Amniotic stem cell (primary cell): ENCODE results near the gene LY86.
A peak's percentile ranks its signal among the peaks of the same experiment; 100 is the strongest.

Source experiments
- DNase-seq: peaks from one replicate; lab custom pipeline; 2025; lab: John Stamatoyannopoulos, UW

Gene LY86

DNA sequence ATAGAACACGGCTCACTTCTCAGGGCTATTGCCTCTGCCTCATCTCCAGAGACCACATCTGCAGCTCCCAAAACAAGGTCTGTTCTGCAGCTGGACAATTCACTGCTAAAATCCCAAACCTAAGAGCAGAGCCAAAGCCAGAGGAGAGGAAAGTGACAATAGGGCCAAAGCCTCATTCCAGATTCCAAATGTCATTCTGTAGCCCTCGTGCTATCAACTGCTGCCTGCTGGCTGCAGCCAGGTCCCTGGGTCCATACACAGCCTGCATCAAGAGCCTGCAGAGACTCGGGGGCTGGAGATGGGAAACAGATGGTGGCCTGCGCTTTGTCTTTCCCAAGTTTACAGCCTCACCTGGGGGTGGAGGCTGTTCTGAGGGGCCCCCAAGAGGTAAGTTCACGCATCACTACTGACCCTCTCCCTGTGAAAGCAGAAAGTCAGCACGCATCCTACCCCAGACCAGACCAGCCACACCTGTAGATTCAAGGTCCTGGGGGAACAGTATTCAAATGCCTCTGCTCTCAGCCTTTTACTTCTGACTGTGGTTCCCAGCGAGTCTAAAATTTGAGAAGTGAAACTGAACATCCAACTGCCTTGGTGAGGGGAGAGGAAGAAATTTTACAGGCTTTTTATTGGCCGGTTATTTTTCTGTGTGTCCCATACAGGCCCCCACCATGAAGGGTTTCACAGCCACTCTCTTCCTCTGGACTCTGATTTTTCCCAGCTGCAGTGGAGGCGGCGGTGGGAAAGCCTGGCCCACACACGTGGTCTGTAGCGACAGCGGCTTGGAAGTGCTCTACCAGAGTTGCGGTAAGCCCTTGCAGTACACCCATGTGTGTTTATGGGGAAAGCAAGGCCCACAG lies at the start of gene LY86:
Gene LY86, plus strand, starts transcription at position 657 of the 860 bp plus-strand sequence. Its CDS starts 15 bp downstream, at position 672.
- DNase-seq = no peak

DNA sequence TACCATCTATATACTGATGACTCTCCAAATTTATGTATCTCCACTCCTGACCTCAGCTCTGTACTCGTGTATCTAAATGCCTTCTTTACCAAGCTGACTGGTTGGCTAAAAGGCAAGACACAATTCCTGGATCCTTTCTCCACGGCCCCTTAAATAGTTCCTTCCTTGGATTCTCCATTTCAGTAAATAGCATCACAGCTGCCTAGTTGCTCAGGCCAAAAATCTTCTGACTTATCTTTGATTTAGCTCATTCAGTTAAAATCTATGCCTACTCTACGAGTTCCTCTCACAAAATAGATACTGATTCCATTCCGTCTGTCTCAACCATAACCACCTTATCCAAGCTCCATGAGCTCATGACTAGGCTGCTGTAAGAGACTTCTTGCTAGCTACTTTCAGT lies 49.5 kb upstream of the LY86 start:
- DNase-seq = no peak

DNA sequence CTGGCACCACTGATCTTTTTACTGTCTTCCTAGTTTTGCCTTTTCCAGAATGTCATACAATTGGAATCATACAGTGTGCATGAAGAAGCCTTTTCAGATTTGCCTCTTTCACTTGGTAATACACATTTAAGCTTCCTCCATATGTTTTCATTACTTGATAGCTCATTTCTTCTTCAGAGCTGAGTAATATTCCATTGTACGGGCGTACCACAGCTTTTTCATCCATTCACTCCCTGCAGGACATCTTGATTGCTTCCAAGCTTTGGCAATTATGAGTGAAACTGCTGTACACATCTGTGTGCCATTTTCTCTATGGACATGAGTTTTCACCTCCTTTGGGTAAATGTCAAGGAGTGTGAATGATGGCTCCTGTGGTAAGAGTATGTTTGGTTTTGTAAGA lies 46.2 kb upstream of the LY86 start:
- no peak for DNase-seq

DNA sequence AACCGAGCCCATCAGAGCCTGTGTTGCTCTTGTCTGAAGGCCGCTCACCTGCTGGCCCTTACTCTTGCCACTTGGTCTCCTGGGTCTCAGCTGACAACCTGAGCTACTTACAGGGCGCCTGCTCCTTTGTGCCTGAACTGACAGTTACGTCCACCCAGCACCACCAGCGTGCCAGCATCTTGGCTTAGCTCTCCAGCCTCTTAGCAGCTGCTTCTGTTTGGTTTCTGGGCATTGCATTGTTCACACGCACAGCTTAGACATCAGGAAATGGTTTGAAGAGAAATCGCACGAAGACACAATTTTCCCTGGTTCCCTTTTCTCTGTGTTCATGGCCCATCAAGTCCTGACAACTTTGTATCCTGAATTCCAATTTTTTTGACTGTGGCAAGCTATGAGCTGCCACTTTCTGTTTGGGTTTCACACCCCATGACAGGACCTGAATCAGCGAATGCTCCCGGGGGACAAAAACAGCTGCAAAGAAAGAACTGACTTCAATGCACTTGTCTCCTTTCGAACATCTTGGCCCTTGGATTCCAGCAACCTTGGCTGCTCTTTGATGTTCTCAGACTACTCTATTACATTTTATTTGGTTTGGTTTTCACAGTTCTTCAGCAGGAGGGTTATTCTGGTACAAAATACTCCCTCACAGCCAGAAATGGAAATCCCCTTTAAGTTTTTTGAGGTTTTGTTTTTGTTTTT lies 45.2 kb upstream of the LY86 start:
- DNase-seq = no peak

DNA sequence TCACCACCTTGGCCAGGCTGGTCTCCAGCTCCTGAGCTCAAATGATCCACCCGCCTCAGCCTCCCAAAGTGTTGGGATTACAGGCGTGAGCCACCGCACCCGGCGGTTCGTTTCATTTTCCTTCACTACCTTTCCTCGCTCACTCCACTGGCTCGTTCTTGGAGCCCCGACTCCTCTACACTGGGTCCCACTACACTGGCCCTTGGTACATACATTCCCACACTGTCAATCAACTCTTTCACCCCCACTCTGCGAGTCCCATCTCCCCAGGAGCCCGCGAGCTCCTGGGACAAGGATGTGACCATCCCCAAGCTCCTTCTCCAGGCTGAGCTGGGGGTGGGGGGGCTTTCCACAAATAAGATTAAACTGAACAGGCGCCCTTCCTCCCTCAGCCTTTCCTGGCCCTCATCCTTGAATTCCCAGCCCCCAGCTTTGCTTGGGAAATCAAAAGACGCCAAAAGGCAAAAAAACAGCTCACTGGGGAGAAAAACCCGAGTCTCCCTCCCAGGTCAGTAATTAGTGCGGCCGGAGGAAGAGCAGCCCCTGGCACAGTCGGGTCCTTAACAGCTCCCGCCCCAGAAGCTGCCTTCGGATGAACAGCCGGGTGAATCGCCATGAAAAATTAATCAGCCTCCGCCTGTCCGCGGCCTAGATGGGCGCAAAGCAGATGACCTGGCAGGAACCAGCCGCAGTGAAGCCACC lies 42.8 kb upstream of the LY86 start:
- no peak for DNase-seq

DNA sequence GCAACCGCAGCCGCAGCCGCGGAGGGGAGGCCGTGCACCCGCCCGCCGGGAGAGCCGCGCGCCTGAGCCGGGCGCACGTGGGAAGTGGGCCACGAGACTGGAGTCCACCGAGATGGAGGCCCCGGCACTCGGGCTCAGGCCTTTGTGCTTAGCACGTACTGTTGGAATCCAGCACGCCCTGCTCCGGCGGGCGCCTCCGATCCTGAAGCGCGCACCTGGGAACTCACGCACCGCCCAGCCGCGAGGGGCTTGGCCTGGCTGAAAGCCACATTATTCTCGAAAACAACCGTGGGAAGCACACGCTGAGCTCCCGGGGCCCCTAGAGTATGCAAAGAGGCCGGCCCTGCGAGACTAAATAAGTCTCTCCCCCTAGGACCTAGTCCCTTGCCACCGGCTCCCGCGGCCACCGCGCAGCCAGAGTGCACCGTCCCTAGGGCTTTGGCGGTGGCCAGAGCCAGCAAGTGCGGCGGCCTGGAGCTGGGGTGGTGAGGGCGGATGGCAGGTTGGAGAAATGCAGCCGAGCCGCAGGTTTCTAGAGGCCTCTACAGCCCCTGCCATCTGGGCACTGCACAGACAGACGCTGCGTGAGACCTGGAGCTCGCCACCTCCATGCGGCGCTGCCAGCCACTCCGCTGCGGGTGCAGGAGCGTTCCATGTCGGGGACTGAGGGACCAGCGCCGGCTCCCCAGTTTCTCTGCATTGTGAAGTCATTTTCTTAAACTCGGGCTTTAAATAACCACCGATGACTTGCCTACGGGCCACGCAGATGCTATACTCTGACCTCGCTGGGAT lies 42.0 kb upstream of the LY86 start:
- DNase-seq = no peak

DNA sequence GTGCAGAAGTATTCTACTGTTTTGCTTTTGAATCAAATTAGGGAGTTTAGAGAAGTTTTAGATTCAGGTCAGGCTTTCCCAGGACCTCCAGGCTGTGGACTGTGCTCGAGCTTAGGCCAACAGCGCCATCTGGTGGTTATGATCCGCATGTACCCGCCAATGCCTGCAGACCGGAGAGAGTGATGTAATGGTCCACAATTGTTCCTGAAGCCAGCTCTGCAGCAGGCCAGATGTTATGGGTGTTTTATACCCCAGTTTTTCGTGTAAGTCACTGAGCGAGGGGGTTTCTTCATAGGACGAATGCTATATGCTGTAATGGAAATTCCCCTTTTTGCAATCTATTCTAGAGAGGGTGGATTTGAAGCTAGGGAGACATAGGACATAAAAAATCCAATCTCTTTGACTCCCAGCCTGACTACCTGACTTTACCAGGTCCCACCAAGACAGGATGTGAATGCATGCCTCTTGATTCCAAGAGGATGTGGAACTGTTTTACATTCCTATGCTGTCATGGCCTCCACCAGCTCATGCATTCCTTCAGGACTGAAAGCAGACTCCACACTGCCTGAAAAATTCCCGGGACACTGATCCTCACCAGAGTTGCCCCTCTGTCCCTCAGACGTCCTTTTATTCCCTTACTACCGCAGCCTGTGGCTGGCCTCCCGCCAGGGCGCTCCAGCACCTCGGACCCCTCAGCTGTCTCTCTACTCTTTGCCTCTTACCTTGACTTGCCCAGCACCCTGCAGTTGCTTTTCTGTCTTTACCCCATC lies 41.2 kb upstream of the LY86 start:
- DNase-seq = peak; percentile 51

DNA sequence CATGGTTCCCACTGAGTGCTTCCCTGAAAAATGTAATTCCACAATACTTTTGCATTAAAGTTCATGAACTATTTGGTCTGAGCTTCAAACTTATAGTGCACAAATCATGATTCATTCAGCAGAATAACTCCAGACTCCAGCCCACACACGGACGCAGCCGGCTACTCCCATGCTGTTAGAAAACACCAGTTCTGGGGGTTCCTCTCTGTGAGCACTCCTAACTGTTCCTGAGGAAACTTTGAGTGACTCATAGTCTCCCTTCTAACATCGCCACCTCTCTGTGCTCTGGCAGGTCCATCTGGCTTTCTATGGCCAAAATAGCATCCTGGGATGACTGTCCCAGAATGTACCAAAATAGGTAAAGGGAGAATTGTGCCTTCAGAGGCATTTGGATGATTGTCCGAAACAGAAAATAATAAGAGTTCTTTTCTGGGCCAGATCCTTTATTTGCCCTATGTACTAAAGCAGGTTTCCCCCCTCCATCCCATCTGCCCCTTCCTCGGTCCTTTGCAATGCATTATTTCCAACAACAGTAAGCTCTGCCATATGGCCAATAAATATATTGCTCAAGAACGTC lies 32.3 kb upstream of the LY86 start:
- DNase-seq = no peak

DNA sequence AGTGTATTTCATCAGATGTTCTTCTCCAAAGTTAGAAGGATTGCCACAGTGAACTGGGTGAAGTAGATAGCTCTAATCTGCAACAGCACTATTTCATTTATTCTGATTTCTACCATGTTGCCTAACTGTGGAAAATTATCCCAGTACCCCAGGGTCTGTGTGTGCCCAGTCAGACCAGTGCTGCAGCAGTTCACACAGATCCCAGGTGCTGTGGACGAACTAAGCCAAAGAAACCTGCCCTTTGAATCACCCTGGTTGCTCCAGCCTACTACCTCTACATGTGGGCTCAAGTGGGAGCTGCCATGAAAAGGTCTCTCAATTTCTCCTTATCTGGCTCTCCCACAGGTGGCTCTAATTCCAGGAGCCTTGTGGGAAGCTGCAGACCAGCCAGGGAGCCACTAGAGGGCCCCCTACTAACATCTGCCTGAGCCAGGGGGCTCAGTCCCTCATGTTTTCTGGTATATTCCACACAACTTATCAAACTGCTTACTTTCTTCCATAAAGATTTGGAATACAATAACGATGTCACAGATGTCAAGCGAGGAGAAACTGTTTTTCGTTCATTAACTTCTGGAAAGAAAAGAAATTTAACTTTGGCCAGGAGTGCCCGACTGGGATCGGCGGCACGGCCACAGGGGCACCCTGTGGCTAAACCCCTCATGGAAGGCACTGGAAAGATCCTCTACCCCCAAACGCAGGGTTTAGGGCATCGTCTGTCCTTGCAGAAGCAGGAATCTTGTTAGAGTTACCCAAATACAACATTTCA lies 31.6 kb upstream of the LY86 start:
- DNase-seq = no peak

DNA sequence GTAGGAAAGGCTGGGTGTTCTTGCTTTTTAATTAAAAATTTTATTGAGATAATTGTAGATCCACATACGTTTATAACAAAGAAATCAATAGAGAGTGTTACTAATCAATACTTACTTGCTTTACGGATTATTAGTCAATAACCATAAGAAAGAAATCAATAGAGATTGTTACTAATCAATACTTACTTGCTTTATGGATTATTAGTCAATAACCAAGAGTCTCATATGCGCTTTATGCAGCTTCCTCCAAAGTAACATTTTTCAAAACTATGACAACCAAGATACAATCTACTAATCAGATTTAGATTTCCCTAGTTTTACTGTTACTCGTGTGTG lies 31.0 kb upstream of the LY86 start:
- no peak for DNase-seq

DNA sequence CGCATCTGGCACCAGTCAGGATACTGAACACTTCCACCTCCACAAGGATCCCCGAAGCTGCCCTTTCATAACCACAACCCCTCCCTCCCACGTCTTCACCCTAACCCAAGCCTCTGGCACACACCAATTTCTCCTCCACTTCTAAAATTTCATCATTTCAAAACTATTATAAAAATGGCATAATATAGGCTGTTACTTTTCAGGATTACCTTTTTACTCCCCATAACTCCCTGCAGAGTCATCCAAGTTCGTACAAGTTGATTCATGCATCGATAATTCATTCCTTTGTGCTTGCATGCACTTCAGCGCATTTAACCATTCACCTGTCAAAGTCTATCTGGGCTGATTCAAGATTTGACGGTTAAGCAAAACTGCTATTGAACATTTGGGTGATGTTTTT lies 30.6 kb upstream of the LY86 start:
- no peak for DNase-seq

DNA sequence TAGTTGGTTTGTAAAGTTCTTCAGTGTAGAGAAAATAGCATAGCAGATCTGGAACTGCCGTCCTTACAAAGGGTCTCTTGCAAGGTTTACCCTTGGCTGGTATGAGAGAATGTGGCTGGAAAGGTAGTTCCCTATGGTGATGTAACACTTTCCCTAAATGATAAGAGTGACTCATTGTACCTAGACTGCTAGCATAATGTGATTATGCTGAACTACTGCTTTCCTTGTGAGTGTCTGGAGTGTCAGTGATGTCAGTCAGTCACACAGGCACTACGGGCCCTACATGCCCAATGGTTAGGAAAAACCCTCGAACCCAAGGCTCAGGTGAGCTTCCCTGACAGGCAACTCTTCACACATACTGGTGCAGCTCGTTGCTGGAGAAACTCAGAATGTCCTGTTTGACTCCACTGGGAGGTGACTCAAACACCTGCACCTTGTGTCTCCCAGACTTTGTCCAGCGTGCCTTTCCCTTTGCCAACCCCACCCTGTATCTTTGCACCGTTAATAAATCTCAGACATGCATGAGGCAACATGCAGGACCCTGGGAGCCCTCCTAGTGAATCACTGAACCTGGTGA lies 28.4 kb upstream of the LY86 start:
- no peak for DNase-seq

DNA sequence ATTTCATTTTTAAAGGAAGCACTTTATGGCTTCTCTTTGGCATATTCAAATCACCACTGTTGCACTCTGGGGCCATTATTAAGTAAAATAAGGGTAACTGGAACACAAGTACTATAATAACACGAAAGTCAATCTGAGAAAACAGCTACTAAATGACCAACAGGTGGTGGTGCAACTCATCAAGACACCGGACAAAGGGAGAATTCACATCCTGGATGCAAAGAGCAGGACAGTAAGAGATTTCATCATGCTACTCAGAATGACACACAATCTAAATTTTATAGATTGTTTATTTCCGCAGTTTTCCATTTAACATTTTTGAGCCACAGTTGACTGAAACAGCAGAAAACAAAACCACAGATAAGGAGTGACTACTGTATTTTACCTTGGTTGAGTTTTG lies 27.6 kb upstream of the LY86 start:
- DNase-seq = no peak

DNA sequence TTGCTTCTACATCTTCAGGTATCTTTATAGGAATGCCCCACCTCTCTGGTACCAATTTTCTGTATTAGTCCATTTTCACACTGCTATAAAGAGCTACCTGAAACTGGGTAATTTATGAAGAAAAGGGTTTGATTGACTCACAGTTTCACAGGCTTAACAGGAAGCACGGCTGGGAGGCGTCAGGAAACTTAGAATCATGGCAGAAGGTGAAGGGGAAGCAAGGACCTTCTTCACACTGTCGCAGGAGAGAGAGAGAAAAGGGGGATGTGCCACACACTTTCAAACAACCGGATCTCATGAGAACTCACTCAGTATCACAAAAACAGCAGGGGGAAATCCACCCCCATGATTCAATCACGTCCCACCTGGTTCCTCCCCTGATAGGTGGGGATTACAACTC lies 24.4 kb upstream of the LY86 start:
- DNase-seq = no peak

DNA sequence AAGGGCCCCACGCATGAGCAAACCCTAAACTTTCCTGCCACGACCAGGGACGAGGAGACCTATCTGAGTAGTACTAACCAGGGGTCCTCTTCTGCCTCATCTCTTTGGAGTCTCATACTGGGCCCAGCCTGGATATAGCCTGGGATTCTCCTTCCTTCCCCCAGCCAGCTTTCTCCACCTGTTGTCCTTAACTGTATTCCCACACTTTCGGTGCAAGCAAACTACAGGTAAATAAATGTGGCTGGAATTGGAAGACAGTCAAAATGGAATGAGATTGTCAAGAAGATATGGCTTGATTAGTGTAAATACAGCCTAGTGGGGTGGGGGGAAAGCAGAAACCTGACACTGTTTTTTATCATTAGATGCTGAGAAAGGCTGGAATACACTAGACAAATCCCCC lies 23.5 kb upstream of the LY86 start:
- no peak for DNase-seq

DNA sequence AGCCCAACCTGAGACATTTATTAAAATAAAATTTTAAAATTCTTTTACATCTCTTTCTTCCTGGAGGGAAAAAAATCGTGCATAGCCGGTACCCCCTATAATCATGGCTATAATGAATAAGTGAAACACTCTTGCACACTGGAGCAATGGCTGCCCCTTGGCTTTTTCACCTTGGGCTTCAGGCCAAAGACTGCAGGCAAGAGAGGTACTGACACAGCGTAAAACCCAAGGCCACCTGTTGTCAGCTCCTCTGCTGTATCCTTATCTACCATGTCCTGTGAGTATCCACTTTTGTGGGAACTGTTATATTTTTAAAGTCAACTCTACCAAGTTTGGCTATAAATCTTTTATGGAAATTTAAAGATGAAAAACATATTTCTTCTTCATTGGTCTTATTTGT lies 23.0 kb upstream of the LY86 start:
- no peak for DNase-seq

DNA sequence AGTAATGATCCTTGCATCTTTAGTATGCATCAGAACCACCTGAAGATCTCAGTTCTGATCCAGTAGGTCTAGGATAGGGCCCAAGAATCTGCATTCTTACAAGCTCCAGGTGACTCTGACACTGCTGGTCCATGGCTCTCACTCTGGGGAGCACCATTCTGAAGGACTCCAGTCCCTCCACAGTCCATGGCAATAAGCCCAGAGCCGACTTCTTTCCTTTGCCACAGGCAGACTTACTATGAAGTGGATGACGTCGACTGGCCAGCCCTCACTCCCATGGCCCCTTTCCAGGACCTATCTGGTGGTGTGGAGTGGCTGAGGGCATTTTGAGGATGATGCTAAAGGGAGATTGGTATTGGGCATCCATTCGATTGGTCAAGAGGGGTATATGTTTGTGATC lies 21.8 kb upstream of the LY86 start:
- DNase-seq = no peak

DNA sequence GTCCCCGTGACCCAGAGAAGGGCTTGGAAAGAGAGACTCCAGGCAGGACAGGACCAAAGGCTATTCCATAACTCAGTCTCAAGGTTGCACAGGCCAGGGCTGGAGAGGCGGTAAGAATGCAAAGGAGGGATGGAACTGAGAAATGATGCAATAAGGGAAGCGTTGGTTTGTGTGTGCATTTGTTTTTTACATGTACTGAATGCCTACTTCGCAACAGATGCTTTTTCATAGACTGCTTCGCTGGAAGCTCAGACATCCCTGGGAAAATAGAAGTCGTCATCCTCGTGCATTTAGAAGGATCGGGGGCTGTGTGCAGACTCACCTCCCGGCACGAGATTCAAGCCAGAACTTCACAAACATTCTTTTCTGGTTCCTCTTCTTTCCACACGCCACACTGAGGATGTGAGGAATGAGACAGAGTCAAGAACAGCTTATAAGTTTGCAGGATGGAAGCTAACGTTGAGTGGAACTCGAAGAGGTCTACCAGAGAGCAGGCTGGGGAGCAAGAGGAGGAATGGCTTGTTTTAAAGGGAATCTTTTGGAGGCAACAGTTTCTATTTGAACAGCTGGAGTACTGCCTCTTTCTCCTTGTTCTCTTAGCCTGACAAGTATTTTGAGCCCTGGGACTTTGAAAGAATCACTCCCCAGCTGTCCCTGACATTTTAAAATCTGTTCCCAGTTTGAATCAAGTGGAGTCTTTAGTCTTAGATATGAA lies 19.3 kb upstream of the LY86 start:
- no peak for DNase-seq

DNA sequence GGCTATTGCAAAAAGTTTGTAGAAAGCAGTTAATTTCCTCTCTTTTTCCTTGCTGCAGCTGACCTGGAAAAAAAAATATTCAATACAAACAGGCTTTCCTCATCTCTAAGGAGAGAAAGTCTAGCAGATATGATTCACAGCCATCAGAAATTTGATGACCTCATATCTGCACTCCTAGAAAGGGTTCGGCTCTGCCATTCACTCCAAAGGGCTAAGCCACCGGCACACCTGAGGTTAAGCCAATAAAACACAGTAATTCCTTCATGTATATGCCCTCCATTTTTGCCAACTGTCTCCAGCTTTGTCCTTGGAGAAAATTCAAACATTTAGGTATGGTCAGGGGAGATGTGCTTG lies 18.7 kb upstream of the LY86 start:
- no peak for DNase-seq
